HL-60 (cell line): ENCODE measurements around the gene MICU2.

Source experiments
- GABPA ChIP-seq: IDR thresholded peaks from 2 replicates; pipeline ENCODE4 v1.6.1; 2012; ENCODE audit warnings: low read depth
- POLR2AphosphoS5 ChIP-seq: IDR thresholded peaks from 2 replicates; pipeline ENCODE4 v1.6.1; 2012; ENCODE audit warnings: low read depth
- SPI1 ChIP-seq: IDR thresholded peaks from 2 replicates; pipeline ENCODE4 v1.6.1; 2012; ENCODE audit warnings: low read depth, mild to moderate bottlenecking, borderline replicate concordance
- TF ChIP-seq, protein P1 (sequence below): IDR thresholded peaks from one replicate; pipeline ENCODE4 v1.5.1; 2011; ENCODE audit warnings: low read length, control low read depth, inconsistent platforms; ENCODE audit not compliant: insufficient read depth

DNA sequence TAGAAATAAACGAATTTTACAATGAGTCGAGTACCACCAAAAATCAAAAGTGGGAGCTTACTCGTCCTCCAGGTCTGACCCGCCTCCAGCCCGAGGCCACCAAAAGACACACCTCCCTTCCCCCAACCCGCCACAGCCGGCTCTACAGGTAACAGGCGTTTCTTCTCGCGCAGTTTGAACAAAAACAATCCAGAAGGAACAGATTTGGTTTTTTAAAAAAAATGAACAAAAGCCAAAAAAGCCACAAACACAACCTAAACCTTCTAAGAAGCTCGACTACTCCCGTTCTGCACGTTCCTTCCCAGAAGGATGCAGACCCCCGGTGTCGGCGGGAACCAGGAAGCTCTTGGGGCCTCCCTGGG, 145.5 kb downstream of the MICU2 start:
- TF ChIP-seq, protein P1, sequence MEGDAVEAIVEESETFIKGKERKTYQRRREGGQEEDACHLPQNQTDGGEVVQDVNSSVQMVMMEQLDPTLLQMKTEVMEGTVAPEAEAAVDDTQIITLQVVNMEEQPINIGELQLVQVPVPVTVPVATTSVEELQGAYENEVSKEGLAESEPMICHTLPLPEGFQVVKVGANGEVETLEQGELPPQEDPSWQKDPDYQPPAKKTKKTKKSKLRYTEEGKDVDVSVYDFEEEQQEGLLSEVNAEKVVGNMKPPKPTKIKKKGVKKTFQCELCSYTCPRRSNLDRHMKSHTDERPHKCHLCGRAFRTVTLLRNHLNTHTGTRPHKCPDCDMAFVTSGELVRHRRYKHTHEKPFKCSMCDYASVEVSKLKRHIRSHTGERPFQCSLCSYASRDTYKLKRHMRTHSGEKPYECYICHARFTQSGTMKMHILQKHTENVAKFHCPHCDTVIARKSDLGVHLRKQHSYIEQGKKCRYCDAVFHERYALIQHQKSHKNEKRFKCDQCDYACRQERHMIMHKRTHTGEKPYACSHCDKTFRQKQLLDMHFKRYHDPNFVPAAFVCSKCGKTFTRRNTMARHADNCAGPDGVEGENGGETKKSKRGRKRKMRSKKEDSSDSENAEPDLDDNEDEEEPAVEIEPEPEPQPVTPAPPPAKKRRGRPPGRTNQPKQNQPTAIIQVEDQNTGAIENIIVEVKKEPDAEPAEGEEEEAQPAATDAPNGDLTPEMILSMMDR: no peak
- TF ChIP-seq GABPA (no peak), SPI1 (no peak), POLR2AphosphoS5 (no peak)
